SHP77 treated with DMSO at 0.1 percent for 48 hours (cell line): ENCODE data around the gene PGK1.
"Not testable (repeated sequence)": the region's sequence is repeated elsewhere in the genome, so short reads cannot be mapped to it uniquely, and the experiment has no call there.

ENCODE experiments used
- DNase-seq: peaks from one replicate; lab custom pipeline; 2025; lab: John Stamatoyannopoulos, UW

The PGK1 gene

GRCh38 chrX:78103623-78104446 is at the start of gene PGK1:
Gene PGK1 (plus strand): TSS chrX:78104248. CDS start chrX:78104341, 93 bp downstream.
- peak; percentile 73 for DNase-seq

GRCh38 chrX:78063687-78064086 is 40.4 kb upstream of the PGK1 start:
- DNase-seq = no peak

GRCh38 chrX:78064152-78064551 is 39.9 kb upstream of the PGK1 start:
- no peak for DNase-seq

- DNase-seq = not testable (repeated sequence)
These were observed 39.1 kb upstream of the PGK1 start for GRCh38 chrX:78064698-78065601.

- DNase-seq = no peak
These were observed 37.9 kb upstream of the PGK1 start for GRCh38 chrX:78066110-78066509.

- DNase-seq = no peak
These were observed 32.7 kb upstream of the PGK1 start for GRCh38 chrX:78071331-78071730.

- not testable (repeated sequence) for DNase-seq
These were observed 30.6 kb upstream of the PGK1 start for GRCh38 chrX:78073147-78074077.

- DNase-seq = no peak
These were observed 30.0 kb upstream of the PGK1 start for GRCh38 chrX:78074088-78074487.

GRCh38 chrX:78075787-78076389 is 28.2 kb upstream of the PGK1 start:
- no peak for DNase-seq

GRCh38 chrX:78081413-78081812 is 22.6 kb upstream of the PGK1 start:
- DNase-seq = not testable (repeated sequence)

- DNase-seq = no peak
These were observed 11.8 kb upstream of the PGK1 start for GRCh38 chrX:78092296-78092695.

- DNase-seq = no peak
These were observed 5.9 kb upstream of the PGK1 start for GRCh38 chrX:78098108-78098507.

GRCh38 chrX:78102091-78102490 is 2.0 kb upstream of the PGK1 start:
- no peak for DNase-seq

GRCh38 chrX:78103001-78103622 is 936 bp upstream of the PGK1 start:
- DNase-seq = no peak

- no peak for DNase-seq
These were observed 564 bp downstream of the PGK1 start for GRCh38 chrX:78104447-78105176.

- DNase-seq = no peak
These were observed 2.0 kb downstream of the PGK1 start for GRCh38 chrX:78105944-78106650.

GRCh38 chrX:78106651-78106986 is 2.6 kb downstream of the PGK1 start:
- DNase-seq = no peak

GRCh38 chrX:78109458-78109857 is 5.4 kb downstream of the PGK1 start:
- DNase-seq = no peak

GRCh38 chrX:78111140-78111931 is 7.3 kb downstream of the PGK1 start:
- no peak for DNase-seq
